ENCODE results near the gene IGFBP3. TPM values are rescaled to one million over a fixed set of nuclear protein-coding genes. Genes with fewer than 3 reads are reported as not detected.

Gene IGFBP3, protein sequence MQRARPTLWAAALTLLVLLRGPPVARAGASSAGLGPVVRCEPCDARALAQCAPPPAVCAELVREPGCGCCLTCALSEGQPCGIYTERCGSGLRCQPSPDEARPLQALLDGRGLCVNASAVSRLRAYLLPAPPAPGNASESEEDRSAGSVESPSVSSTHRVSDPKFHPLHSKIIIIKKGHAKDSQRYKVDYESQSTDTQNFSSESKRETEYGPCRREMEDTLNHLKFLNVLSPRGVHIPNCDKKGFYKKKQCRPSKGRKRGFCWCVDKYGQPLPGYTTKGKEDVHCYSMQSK
- 54.2 and 71.4 TPM in 2 replicates for total RNA-seq

DNA sequence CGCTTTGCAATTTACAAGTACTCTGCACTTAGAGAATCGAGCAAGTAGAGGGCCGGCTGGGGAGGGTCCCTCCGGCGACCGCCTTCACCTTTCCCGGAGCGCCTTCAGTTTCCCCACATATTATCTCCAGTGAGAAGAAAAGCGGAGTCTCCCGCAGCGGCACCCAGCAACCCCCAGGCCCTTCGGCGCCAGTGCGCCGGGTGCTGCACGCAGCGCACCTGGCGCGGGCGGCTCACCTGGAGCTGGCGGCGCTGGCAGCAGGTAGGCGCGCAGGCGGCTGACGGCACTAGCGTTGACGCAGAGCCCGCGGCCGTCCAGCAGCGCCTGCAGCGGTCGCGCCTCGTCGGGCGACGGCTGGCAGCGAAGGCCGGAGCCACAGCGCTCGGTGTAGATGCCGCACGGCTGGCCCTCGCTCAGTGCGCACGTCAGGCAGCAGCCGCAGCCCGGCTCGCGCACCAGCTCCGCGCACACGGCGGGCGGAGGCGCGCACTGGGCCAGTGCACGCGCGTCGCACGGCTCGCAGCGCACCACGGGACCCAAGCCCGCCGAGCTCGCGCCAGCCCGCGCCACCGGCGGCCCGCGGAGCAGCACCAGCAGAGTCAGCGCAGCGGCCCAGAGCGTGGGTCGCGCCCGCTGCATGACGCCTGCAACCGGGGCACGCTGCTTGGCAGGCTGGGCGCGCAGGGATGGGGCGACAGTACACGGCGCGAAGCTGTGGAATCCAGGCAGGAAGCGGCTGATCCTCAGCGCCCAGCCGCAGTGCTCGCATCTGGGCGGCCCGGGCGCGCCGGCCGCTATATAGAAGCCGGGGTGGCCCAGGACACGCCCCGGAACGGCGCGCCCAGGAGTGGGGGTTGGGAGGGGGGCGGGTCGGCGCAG lies at the start of gene IGFBP3:
Gene IGFBP3, minus strand, starts transcription at position 771 of the 879 bp plus-strand sequence. Its CDS starts 132 bp downstream, at position 639.

DNA sequence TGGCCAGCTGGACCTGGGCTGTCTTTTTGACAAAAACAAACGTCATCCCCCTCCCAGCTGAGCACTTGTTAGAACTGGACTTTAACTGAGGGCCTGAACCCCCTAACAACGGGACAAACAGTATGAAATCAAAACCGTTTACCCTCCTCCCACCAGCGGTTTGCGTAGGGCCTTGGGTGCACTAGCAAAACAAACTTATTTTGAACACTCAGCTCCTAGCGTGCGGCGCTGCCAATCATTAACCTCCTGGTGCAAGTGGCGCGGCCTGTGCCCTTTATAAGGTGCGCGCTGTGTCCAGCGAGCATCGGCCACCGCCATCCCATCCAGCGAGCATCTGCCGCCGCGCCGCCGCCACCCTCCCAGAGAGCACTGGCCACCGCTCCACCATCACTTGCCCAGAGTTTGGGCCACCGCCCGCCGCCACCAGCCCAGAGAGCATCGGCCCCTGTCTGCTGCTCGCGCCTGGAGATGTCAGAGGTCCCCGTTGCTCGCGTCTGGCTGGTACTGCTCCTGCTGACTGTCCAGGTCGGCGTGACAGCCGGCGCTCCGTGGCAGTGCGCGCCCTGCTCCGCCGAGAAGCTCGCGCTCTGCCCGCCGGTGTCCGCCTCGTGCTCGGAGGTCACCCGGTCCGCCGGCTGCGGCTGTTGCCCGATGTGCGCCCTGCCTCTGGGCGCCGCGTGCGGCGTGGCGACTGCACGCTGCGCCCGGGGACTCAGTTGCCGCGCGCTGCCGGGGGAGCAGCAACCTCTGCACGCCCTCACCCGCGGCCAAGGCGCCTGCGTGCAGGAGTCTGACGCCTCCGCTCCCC lies 32.7 kb downstream of the IGFBP3 start, which contains the start of gene IGFBP1:
Gene IGFBP1, plus strand, starts transcription at position 304 of the 808 bp plus-strand sequence. Its CDS starts 165 bp downstream, at position 469.

DNA sequence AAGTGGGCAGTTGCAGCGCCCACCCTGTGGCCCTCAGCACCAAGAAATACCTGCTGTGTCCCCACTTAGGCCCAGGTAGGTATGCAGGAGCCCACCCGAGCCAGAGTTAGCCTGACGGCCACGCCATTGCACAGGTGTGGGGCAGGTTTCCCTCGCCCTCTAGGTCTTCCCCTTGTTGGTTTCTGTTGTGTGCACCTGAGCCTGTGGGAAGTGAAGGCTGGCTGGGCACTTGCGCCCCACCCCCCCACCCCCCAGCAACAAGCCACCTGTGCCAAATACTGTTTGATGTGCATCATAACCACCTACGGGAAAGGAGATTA lies 48.1 kb downstream of the IGFBP3 start, which contains the start of gene CCDC201:
Gene CCDC201, minus strand, starts transcription at position 48 of the 320 bp plus-strand sequence. CDS start 75 bp downstream, outside the sequence.

Other genes starting within 250 kb of the IGFBP3 start
- gene CCDC201, start 48.2 kb downstream of the IGFBP3 start, total RNA-seq, result not detected in 2 replicates
- gene IGFBP1, start 32.8 kb downstream of the IGFBP3 start, total RNA-seq, result 1.4 and 3.2 TPM in 2 replicates

All from mammary microvascular endothelial cell (primary cell).